HFFc6 (cell line): Measurements from ENCODE around the gene RECK. TPM values are rescaled to one million over a fixed set of nuclear protein-coding genes. Genes with fewer than 3 reads are reported as not detected.

Experiments used
- DNase-seq: peaks from one replicate; pipeline ENCODE4 v3.0.0-alpha.2; 2018
- H3K27ac Mint-ChIP-seq: 2 replicates; pipeline ENCODE4 v1.8.0; 2020; ENCODE audit warnings: mild to moderate bottlenecking, mixed read lengths
- H3K27me3 Mint-ChIP-seq: 2 replicates; pipeline ENCODE4 v1.8.0; 2021; ENCODE audit warnings: mild to moderate bottlenecking, moderate library complexity, mixed read lengths; ENCODE audit not compliant: insufficient read depth
- H3K36me3 Mint-ChIP-seq: 2 replicates; pipeline ENCODE4 v1.8.0; 2021; ENCODE audit warnings: low read depth, mixed read lengths
- H3K4me1 Mint-ChIP-seq: 2 replicates; pipeline ENCODE4 v1.8.0; 2020; ENCODE audit warnings: low read depth, mixed read lengths
- H3K4me3 Mint-ChIP-seq: 2 replicates; pipeline ENCODE4 v1.8.0; 2020; ENCODE audit warnings: mild to moderate bottlenecking, moderate library complexity, mixed read lengths
- H3K9me3 Mint-ChIP-seq: 2 replicates; pipeline ENCODE4 v1.8.0; 2020; ENCODE audit warnings: mild to moderate bottlenecking, mixed read lengths
- CTCF ChIP-seq: fragments of 200-600 bp; sonication (generic); IDR thresholded peaks from 2 replicates; pipeline ENCODE4 v1.5.0; 2021; ENCODE audit warnings: antibody characterized with exemption, mild to moderate bottlenecking
- total RNA-seq, 6 experiments: library from RNA; stranded (reverse); fragmentation: NEBNext Ultra II Directional; extraction: Animal tissue kit (Norgen Biotek cat#: 25700); gene quantifications; 2 replicates in 1 of 6; 3 replicates in 5 of 6; pipeline ENCODE4 v1.2.3, GENCODE V29; 2021

RECK gene
- total RNA-seq, 6 experiments from 2014 or later, result 149 to 182 (median 173) TPM

DNA sequence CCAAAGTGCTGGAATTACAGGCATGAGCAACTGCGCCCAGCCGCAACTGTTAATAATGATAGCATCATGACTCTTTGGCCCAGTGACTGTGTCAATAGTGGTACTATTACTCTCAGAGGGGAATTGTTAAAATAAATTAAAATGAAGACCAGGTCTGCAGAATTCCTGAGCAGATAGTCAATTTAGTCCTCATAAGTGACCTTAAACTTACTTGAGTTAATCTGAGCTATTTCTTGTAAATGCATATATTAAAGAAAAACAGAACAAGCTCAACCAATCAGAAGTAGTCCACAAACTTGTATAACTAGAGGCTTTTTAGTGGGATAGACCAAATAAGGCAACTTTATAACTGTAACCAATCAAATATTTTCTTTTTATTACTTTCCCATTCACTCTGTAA, 1.7 kb upstream of the RECK start:
- no peaks in the 10 kb centered on the region for H3K9me3 Mint-ChIP-seq
- peaks cover 3% of the 10 kb centered on the region for H3K27me3 Mint-ChIP-seq
- H3K27ac Mint-ChIP-seq, result peak overlapping the region; percentile 92
- peak overlapping the region; percentile 75 for H3K4me3 Mint-ChIP-seq
- DNase-seq, result peak; percentile 84
- no peak for TF ChIP-seq CTCF
- peaks cover 22% of the 10 kb centered on the region for H3K36me3 Mint-ChIP-seq
- H3K4me1 Mint-ChIP-seq, result peaks cover 74% of the 10 kb centered on the region

- peaks cover 3% of the 10 kb centered on the region for H3K27me3 Mint-ChIP-seq
- H3K36me3 Mint-ChIP-seq, result peaks cover 27% of the 10 kb centered on the region
- H3K27ac Mint-ChIP-seq, result peak overlapping the region; percentile 87
- TF ChIP-seq CTCF, result no peak
- peak overlapping the region; percentile 96 for H3K4me3 Mint-ChIP-seq
- no peaks in the 10 kb centered on the region for H3K9me3 Mint-ChIP-seq
- DNase-seq, result no peak
- peaks cover 74% of the 10 kb centered on the region for H3K4me1 Mint-ChIP-seq
These were observed 397 bp upstream of the RECK start for GRCh38 chr9:36036253-36036779.

- H3K4me1 Mint-ChIP-seq, result peaks cover 74% of the 10 kb centered on the region
- no peaks in the 10 kb centered on the region for H3K9me3 Mint-ChIP-seq
- DNase-seq, result no peak
- peaks cover 34% of the 10 kb centered on the region for H3K36me3 Mint-ChIP-seq
- H3K27me3 Mint-ChIP-seq, result peaks cover 3% of the 10 kb centered on the region
- H3K27ac Mint-ChIP-seq, result peak overlapping the region; percentile 91
- TF ChIP-seq CTCF, result no peak
- H3K4me3 Mint-ChIP-seq, result peak overlapping the region; percentile 96
These were observed 923 bp downstream of the RECK start for GRCh38 chr9:36037549-36038122.

DNA sequence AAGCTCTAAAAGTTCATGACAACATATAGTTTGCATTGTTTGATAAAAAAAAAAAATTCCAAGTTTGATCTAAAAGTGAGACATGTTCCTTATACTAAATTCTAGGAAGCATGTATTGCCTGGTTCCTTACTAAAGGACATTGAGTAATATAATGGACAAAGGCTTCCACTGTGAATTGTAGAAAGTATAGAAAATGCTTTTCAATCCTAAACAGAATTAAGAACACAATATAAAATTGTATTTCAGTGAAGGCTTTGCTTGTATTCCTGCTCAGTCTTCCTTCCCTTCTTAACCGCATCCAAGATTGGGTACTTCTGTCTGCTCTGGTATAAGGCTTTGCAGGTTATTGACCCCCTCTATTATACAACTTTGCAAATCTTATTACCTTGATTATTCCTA, 2.4 kb downstream of the RECK start:
- Mint-ChIP-seq H3K9me3 (no peaks in the 10 kb centered on the region; the same call in 1 of the 2 replicates), H3K4me1 (peaks cover 71% of the 10 kb centered on the region), H3K4me3 (peak overlapping the region; percentile 96), H3K27ac (peak overlapping the region; percentile 91), H3K27me3 (peaks cover 3% of the 10 kb centered on the region), H3K36me3 (peaks cover 45% of the 10 kb centered on the region)
- no peak for TF ChIP-seq CTCF
- no peak for DNase-seq

GRCh38 chr9:36039696-36040095, 3.0 kb downstream of the RECK start:
- Mint-ChIP-seq H3K9me3 (no peaks in the 10 kb centered on the region; the same call in 1 of the 2 replicates), H3K4me3 (peak overlapping the region; percentile 96), H3K36me3 (peaks cover 51% of the 10 kb centered on the region), H3K4me1 (peaks cover 72% of the 10 kb centered on the region), H3K27me3 (peaks cover 3% of the 10 kb centered on the region), H3K27ac (peak overlapping the region; percentile 91)
- DNase-seq, result peak; percentile 53
- TF ChIP-seq CTCF, result no peak
